ENCODE results near the gene BATF2.
"Not testable (repeated sequence)": the region's sequence is repeated elsewhere in the genome, so short reads cannot be mapped to it uniquely, and the experiment has no call there.

DNA sequence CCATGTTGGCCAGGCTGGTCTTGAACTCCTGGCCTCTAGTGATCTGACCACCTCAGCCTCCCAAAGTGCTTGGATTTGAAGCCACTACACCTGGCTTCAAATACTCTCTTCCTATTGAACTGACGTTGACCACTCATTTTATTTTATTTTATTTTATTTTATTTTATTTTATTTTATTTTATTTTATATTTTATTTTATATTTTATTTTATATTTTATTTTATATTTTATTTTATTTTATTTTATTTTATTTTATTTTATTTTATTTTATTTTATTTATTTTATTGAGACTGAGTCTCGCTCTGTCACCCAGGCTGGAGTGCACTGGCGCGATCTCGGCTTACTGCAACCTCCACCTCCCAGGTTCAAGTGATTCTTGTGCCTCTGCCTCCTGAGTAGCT is 13.4 kb downstream of the BATF2 start:
- TF ChIP-seq POLR2A, POLR2AphosphoS5, EP300 (IDR thresholded peaks at IDR 0.05): not testable (repeated sequence)
- TF ChIP-seq, protein P1, sequence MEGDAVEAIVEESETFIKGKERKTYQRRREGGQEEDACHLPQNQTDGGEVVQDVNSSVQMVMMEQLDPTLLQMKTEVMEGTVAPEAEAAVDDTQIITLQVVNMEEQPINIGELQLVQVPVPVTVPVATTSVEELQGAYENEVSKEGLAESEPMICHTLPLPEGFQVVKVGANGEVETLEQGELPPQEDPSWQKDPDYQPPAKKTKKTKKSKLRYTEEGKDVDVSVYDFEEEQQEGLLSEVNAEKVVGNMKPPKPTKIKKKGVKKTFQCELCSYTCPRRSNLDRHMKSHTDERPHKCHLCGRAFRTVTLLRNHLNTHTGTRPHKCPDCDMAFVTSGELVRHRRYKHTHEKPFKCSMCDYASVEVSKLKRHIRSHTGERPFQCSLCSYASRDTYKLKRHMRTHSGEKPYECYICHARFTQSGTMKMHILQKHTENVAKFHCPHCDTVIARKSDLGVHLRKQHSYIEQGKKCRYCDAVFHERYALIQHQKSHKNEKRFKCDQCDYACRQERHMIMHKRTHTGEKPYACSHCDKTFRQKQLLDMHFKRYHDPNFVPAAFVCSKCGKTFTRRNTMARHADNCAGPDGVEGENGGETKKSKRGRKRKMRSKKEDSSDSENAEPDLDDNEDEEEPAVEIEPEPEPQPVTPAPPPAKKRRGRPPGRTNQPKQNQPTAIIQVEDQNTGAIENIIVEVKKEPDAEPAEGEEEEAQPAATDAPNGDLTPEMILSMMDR (IDR thresholded peaks at IDR 0.05) = not testable (repeated sequence)
